GM21447 (cell line): Measurements from ENCODE around the gene CCDC30.

Experiments
- ATAC-seq: cut with Tn5 transposase; IDR thresholded peaks from one replicate; pipeline ENCODE4 v1.9.1; 2021; ENCODE audit not compliant: unreplicated experiment

CCDC30 gene

DNA sequence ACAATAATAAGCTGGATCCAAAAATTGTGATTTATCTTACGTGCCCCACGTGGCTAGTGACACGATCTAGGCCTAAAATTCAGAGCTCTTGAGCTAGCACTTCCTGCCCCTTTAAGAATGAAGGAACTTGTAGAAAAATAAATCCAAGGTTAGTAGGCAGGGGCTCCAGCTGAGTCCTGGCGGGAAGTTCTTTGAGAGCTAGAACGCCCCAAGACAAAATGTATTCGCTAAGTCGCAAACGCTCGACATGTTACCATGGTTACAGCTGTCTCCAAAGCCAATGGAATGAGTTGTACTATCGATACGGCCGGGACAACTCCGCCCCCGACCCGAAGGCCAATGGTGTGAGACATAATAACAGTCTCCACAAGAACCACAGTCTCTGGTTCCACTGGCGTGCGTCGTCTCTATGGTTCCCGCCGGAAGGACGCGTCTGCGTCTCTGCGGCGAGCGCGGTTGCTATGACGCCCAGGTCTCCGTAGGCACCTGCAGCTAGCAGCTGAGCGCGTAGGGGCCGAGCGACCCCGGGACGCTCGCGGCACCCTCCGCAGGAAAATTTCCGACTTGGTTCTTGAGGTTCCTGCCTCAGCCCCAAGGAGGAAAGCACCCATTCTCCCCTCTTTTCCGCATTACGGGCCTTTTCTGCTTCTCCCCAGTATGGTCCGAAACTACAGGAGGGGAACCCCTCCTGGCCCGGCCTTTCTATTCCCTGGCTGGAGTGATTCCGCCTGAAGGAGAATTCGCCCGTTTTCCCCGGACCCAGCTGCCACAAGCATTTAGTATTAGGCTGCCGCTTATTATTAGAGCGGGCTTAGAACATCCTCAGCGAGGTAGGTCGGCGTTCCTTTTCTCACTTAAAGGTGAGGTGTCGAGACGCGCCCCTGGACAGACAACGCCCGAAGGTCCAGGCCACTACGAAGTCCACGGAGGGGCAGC lies at the start of gene CCDC30:
TSS of gene CCDC30 (plus strand) at position 459 of the 936 bp plus-strand sequence. CDS start 17,266 bp downstream, outside the sequence.
- ATAC-seq, result peak; percentile 99

DNA sequence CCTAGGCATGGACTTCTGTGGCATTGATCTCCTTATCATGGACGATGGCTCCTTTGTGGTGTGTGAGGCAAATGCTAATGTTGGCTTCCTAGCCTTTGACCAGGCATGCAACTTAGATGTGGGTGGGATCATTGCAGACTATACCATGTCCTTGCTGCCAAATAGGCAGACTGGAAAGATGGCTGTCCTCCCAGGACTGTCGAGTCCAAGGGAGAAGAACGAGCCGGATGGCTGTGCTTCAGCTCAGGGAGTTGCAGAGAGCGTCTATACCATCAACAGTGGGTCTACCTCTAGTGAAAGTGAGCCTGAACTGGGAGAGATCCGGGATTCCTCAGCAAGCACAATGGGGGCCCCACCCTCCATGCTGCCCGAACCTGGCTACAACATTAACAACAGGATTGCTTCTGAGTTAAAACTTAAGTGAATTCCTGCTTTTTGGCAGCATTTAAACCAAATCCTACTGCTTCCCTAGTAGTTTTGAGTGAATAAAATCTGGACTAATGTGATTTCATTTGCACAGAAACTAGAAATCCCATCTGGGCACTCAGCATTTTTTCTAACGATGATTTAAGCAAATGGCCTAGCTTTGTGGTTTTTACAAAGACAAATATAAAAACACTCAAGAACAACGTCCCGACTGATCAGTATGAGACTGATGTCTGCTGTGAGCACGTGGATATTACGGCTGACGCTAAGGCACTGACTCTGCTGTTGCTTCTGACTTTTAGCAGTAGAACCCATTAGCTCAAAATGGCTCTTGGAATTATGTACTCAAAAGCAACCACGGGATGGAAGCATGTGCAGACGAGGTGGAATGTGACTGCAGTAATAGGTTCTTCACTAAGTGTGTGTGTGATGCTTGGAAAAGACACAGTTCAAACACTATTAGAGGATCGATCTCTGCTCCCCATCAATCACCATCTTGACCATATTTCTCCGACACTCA lies 48.3 kb upstream of the CCDC30 start:
- ATAC-seq, result no peak

DNA sequence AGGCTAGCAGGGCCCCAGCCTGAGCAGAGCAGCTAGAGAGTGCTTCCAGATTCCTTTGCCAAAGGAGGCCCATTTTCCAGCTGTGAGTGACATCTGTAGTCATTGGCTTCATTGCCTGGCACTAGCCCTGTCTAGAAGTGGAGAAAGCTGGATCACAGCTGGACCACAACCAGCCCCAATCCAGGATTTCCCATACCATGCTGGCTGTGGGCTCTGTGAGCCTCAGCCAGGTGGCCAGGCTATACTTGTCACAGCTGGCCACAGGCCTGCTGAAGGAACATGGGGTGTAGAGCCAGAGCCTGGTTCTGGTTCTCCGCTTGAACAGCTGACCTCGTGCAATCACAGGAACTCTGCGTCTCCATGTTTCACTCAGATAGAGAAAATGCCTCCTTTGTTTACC lies 45.9 kb upstream of the CCDC30 start:
- ATAC-seq, result no peak

DNA sequence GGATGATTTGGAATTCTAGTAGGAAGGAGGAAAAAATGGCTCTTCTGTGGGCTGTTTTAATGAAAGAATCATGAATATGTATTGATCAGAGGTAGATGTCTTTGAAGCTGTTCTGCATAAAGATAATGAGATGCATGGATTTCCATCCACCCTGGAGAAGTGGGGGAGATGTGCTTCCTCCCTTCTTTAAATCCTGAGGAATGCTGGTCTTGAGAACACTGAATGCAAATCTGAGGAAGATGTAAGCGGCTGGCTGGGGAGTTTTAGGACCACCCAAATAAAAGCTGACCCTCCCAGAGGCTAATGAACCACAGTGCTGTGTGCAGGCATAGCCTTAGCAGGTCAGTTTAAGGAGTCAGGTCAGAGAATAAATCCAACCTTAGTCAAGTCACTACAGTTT lies 44.6 kb upstream of the CCDC30 start:
- ATAC-seq, result no peak

DNA sequence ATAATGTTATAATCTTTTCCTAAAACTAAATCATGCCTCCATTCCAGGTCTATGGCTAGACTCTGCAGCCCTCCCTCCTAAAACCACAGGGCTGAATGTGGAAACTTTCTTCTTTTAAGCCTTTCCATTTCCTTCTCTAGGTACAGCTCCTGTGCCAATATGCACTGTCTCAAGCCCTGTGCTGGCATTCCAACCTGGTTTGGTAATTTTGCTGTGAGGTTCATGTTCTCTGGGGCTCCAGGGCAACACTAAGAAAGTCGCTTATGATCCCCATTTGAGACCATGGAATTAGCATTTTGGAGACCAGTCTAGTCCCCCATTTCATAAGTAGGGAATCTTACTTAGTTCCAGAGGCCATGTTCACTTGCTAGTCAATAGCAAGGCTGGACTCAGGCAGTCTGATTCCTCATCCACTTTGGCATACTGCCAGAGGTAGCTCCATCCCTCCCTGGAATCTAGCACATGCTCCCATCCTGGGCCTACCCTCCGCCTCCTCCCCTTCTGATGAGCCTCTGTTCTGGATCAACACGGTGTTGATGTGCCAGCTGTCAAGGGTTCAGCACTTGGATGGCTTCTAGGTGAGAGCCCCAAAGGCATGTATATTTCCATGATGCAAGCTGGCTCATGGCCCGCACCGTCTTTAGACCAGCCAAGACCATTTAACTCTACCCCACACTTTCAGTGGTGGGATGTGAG lies 43.8 kb upstream of the CCDC30 start:
- ATAC-seq, result no peak

DNA sequence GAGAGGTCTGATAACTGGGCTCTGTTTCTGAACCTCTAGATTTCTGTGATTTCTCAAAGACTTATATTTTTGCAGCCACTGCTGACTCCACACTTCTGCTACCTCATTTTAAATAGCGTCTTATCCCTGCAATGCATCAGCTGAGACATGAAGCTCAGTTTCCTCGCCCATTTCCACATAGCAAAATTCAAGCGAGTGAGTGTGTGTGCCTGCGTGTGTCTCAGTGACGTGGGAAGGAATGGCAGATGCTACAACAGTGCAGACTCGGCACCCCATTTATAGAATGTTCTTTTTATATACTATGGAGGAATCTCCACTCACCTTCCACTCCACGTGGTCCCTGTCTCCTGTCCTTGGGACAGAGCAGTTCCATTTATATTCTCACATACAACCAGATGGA lies 43.0 kb upstream of the CCDC30 start:
- no peak for ATAC-seq

DNA sequence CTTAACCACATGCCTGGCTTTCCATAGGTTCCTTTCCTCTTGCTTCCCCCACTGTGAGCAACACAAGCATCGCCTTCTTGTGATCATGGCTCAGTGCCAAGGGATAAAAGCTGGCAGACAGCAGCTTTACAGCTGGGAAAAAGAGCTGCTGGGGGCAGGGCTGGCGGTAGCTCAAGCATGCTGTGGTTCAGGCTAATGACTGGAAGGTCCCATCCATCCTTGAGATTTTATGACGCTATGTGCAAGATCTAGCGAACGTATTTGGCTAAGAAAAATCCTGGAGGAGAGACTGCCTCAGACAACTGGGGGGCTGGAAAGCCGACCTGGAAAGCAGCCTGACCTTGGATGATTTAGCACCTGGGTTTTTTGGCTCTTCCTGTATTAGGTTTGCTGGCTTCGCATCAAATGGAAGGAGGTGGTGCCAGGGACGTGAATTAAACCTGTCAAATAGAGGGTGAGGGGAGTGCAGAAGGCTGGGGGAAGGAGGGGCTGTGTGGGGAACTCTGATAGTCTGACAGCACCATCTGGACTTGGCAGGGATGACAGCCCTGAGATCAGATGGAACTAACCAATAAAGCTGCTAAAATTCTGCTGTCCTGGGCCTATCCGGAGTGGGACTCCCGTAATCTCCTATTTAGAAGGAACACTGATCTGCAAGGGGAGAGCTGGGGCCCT lies 42.0 kb upstream of the CCDC30 start:
- no peak for ATAC-seq

DNA sequence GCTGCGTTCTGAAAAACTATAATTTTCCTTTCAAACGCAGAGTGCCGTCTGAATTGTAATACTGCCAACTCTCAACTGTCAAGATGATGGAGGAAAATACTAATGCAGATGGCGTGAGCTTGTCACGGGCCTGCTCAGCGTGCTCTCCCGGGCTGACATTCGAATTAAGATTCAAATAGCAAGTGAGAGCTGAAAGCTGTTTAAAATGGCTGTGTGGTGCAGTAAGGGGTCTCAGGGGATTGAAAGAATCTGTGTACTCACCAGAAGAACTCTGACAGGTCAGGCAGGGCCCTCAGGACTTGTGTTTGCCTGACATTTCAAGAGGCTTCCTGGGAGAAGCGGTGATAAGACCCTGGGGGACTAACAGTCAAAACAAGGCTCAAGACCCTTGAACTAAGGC lies 40.3 kb upstream of the CCDC30 start:
- no peak for ATAC-seq

DNA sequence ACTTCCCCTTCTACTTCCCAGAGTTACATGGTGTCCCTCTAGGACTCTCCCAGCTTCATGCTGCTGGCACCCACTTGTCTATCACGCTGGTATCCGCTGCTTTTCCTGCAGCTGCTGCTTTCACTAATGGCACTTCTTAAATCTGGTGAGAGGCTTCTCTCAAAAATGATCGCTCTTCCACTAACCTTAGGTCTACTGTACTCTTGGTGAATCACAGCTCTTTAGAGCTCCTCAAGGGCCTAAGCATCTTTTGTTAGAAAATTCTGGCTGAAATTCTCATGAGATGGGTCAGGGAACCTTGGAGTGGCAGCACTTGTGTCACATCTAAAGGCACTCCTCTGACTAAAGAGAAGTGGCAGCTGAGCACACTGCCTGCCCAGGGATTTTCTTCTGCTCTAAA lies 39.4 kb upstream of the CCDC30 start:
- ATAC-seq, result no peak

DNA sequence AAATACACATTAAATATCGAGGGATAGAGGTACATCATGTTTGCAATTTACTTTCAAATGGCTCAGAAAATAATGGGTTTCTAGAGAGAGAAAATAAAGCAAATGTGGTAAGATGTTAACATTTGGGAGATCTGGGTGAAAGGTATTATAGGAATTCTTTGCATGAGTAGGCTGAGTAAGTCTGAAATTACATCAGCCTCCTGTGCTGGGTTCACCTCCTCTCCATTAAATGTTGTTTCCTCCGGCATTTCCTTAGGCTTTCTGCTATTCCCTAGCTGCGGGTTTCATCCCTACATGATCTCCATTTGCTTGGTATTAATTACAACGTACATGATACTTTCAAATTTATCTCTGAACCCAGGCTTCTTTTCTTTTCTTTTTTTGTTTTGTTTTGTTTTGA lies 38.9 kb upstream of the CCDC30 start:
- ATAC-seq, result no peak

DNA sequence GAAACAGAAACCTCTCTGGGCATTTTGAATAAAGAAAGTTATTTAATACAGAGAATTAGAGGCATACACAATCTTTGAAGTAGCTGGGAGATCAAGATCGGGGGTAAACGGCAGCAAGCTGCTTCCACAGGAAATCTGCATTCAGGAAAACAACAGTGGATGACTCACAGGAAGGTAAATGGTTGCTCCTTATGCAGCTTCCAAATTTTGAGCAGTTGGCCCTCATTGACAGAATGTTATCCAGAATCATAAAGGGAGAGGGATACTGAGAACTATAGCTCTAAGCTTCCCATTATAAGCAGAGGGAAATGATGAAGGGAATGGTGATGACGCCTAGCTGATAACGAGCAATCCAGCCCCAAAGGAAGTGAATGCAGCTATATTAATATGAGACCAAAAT lies 35.8 kb upstream of the CCDC30 start:
- ATAC-seq, result no peak

DNA sequence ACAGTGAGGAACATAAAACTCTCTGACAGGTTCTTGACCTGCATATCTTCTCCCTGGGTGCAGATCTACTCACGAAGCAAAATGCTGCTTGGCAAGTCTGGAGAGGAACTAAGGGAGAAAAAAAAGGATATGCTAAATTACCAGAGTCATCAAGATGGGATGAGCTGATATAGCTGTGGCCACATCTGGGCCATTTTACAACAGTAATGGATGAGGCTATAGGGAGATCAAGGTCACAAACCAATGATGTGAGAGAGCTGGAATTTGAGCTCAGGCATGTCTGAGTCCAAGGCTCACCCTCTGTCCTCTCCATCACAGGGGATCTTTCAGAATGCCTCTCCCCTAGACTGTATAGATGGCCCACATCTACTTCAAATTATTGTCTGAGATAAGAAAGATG lies 33.5 kb upstream of the CCDC30 start:
- no peak for ATAC-seq

DNA sequence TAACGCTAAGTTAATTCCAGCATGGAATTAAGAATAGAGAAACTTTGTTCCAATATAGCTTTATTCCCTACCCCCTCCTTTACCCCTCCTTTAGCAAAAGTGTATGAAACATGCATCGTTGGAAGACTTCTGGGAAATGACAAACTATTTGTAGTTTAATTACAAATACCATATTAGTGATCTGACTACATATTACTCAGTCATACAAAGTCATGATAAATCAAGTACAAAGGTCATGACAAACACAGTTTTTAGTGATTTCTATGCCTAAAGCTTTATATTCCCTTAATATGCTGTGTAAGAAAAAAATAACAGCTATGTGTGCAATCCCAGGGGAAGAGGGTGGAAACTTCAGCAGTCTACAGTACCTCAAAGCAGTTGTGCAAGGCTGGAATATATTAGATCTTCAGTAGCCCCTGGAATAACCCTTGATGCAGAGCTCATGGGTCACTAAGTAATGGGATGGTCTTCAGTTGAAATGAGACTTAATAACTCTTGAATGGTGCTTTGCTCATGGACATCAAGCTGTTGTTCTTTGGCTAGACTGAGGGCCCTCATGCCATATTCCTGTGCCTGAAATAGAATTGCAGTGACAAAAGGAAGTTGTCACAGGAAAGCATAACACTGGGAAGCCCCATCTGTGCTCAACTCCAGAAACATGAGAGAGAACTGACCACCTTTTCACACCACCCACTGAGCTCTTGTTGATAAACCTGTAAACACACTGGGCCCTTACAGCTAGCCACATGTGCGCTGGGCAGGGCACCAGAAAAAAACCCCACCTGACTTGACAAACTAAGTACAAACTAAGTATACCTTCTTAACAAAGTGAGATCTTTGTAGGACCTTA lies 32.6 kb upstream of the CCDC30 start:
- no peak for ATAC-seq

DNA sequence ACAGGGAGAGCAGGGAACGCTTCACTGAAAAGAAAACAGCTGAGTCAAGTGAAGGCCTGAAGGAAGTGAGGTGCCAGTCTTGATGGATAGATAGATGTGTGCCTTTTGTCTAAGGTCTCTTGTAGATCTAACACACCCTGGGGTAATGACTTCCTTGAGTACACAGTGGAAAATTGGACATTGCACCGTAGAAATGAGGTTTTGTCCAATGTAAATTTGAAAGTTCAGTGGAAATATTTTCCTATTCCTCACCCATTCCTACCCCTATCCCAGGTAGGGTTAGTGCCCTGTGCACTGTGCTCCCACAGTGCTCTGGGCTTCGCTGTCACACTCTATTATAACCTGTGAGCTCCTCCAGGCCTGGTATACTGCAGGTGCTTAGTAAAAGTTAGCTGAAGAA lies 31.6 kb upstream of the CCDC30 start:
- ATAC-seq, result no peak

DNA sequence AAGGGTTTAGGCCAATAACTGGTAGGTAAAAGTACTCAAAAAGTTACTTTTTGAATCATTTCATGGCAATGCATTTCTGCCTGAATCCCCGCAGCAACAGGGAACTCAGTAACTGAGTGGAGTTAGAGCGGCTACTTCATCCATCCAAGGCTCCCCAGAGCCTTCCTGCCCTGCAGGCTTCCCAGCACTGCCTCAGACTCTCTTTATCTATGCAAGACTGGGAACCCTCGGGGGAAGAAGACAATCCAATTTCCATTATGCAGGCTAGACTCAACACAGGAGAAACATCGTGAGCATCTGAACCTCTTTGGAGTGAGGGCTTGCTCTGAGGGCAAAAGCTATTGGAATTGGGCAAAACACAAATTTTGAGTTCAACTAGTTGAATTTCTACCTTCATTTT lies 30.4 kb upstream of the CCDC30 start:
- ATAC-seq, result no peak

DNA sequence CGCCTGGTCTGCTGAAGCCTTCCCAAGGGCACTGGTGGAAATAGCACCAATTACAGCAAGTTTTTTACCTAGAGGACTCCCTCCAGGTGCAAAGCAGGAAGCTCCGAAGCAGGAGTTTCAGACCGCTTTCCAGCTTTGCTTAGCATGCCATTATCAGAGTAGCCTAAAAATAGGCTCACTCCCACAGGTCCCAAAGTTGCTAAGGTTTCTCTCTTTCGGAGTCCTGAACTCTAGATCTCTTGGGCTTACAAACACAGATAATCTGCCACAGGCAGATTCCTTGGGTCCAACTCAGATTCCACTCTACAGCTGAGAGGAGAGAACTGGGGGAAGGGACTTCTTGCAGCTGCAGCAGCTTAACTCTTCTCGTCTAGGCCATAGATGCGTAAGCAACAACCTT lies 29.7 kb upstream of the CCDC30 start:
- ATAC-seq, result no peak

DNA sequence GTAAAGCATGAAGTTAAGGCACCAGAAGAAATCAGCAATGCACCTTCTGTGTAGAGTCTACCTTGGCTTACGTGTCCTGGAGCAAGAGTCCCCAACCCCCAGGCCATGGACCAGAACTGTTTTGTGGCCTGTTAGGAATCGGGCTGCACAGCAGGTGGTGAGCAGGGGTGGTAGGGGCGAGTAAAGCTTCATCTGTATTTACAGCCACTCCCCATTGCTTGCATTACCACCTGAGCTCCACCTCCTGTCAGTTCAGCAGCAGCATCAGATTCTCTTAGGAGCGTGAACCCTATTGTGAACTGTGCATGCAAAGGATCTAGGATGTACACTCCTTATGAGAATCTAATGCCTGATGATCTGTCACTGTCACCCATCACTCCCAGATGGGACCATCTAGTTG lies 28.7 kb upstream of the CCDC30 start:
- ATAC-seq, result no peak

DNA sequence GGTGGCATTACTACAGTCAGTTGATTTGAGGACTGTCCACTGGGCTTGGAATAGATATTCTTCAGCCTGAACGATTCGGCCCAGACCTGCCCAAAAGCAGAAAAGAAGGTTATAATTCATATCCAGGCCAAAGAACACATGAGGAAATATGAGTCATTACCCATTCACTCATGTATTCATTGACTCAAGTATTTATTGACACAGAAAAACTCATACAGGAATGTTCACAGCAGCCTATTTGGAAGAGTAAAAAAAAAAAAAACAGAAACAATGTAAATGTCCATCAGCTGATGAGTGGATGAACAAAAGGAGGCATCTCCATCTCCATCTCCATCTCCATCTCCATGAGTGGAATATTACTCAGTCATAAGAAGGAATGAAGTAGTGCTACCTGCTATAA lies 23.1 kb upstream of the CCDC30 start:
- no peak for ATAC-seq

DNA sequence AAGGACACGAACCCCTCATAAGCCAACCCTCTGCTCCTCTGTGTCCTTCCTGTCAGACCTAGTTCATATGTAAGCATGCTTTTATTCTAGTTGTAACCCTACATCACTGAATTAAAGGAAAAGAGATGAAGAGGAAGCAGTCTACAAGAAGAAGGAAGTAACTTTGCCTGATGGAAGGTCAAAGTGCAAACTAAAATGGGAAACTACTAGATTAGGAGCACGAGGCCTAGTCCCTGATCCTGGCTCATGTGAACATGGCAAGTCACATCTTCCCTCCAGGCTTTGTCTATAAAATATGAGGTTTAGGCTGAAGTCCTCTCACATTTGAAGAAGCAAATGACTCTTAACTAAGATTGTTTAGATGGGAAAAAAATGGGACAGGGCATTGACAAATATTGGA lies 20.4 kb upstream of the CCDC30 start:
- no peak for ATAC-seq

DNA sequence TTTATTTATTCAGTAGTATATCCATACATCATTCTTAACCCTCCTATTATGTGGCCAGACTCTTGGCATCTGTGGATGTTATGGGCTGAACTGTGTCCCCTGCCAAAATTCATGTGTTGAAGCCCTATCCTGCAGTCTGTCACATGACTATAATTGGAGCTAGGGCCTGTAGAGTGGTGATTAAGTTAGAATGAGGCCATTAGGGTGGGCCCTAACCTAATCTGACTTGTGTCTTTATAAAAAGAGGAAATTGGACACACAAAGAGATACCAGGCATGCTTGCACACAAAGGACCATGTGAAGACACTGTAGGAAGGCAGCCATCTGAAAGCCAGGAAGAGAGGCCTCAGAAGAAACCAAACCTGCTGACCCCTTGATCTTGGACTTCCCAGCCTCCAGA lies 13.8 kb upstream of the CCDC30 start:
- ATAC-seq, result no peak
